Measurements from ENCODE around the gene DHX35.

DHX35 gene

GRCh38 chr20:38962044-38962927 is at the start of gene DHX35:
Gene DHX35 (plus strand): TSS chr20:38962344. CDS start chr20:38962368, 24 bp downstream.
- Histone ChIP-seq H3K27ac (ENCODE audit: low read depth, low read length) (peak within 1 kb of the TSS; percentile 97), H3K4me1 (ENCODE audit: control insufficient read depth, insufficient read depth, low read length) (peaks cover 10% of the 10 kb centered on the region), H3K9me3 (ENCODE audit: control insufficient read depth, insufficient read depth, low read length) (no peaks in the 10 kb centered on the region), H3K36me3 (ENCODE audit: control insufficient read depth, insufficient read depth, low read length) (peaks cover 5% of the 10 kb centered on the region), H3K4me3 (ENCODE audit: low read depth, low read length) (peak within 1 kb of the TSS; percentile 93), H3K9ac (ENCODE audit: low read depth, low read length) (peak within 1 kb of the TSS; percentile 98), H3K27me3 (ENCODE audit: control insufficient read depth, insufficient read depth, low read length) (no peaks in the 10 kb centered on the region)

- Histone ChIP-seq H3K9me3 (ENCODE audit: control insufficient read depth, insufficient read depth, low read length) (no peaks in the 10 kb centered on the region), H3K27ac (ENCODE audit: low read depth, low read length) (no peak overlapping the region), H3K4me3 (ENCODE audit: low read depth, low read length) (no peak overlapping the region), H3K36me3 (ENCODE audit: control insufficient read depth, insufficient read depth, low read length) (no peaks in the 10 kb centered on the region), H3K4me1 (ENCODE audit: control insufficient read depth, insufficient read depth, low read length) (no peaks in the 10 kb centered on the region), H3K27me3 (ENCODE audit: control insufficient read depth, insufficient read depth, low read length) (no peaks in the 10 kb centered on the region), H3K9ac (ENCODE audit: low read depth, low read length) (no peak overlapping the region)
Measured at GRCh38 chr20:38915355-38915754, 46.8 kb upstream of the DHX35 start.

GRCh38 chr20:38917657-38918056 is 44.5 kb upstream of the DHX35 start:
- no peaks in the 10 kb centered on the region for H3K36me3 ChIP-seq (ENCODE audit: control insufficient read depth, insufficient read depth, low read length)
- H3K9me3 ChIP-seq (ENCODE audit: control insufficient read depth, insufficient read depth, low read length): no peaks in the 10 kb centered on the region
- no peak overlapping the region for H3K27ac ChIP-seq (ENCODE audit: low read depth, low read length)
- H3K4me3 ChIP-seq (ENCODE audit: low read depth, low read length): no peak overlapping the region
- H3K4me1 ChIP-seq (ENCODE audit: control insufficient read depth, insufficient read depth, low read length): no peaks in the 10 kb centered on the region
- H3K27me3 ChIP-seq (ENCODE audit: control insufficient read depth, insufficient read depth, low read length): no peaks in the 10 kb centered on the region
- H3K9ac ChIP-seq (ENCODE audit: low read depth, low read length): no peak overlapping the region

GRCh38 chr20:38918172-38918571 is 44.0 kb upstream of the DHX35 start:
- no peaks in the 10 kb centered on the region for H3K36me3 ChIP-seq (ENCODE audit: control insufficient read depth, insufficient read depth, low read length)
- H3K4me3 ChIP-seq (ENCODE audit: low read depth, low read length): no peak overlapping the region
- no peaks in the 10 kb centered on the region for H3K9me3 ChIP-seq (ENCODE audit: control insufficient read depth, insufficient read depth, low read length)
- no peaks in the 10 kb centered on the region for H3K27me3 ChIP-seq (ENCODE audit: control insufficient read depth, insufficient read depth, low read length)
- H3K9ac ChIP-seq (ENCODE audit: low read depth, low read length): no peak overlapping the region
- no peaks in the 10 kb centered on the region for H3K4me1 ChIP-seq (ENCODE audit: control insufficient read depth, insufficient read depth, low read length)
- H3K27ac ChIP-seq (ENCODE audit: low read depth, low read length): no peak overlapping the region

GRCh38 chr20:38919683-38920082 is 42.5 kb upstream of the DHX35 start:
- Histone ChIP-seq H3K4me3 (ENCODE audit: low read depth, low read length) (no peak overlapping the region), H3K27me3 (ENCODE audit: control insufficient read depth, insufficient read depth, low read length) (no peaks in the 10 kb centered on the region), H3K36me3 (ENCODE audit: control insufficient read depth, insufficient read depth, low read length) (no peaks in the 10 kb centered on the region), H3K4me1 (ENCODE audit: control insufficient read depth, insufficient read depth, low read length) (no peaks in the 10 kb centered on the region), H3K27ac (ENCODE audit: low read depth, low read length) (no peak overlapping the region), H3K9ac (ENCODE audit: low read depth, low read length) (no peak overlapping the region), H3K9me3 (ENCODE audit: control insufficient read depth, insufficient read depth, low read length) (no peaks in the 10 kb centered on the region)

- Histone ChIP-seq H3K4me3 (ENCODE audit: low read depth, low read length) (no peak overlapping the region), H3K4me1 (ENCODE audit: control insufficient read depth, insufficient read depth, low read length) (no peaks in the 10 kb centered on the region), H3K9ac (ENCODE audit: low read depth, low read length) (no peak overlapping the region), H3K27me3 (ENCODE audit: control insufficient read depth, insufficient read depth, low read length) (no peaks in the 10 kb centered on the region), H3K9me3 (ENCODE audit: control insufficient read depth, insufficient read depth, low read length) (no peaks in the 10 kb centered on the region), H3K27ac (ENCODE audit: low read depth, low read length) (no peak overlapping the region), H3K36me3 (ENCODE audit: control insufficient read depth, insufficient read depth, low read length) (no peaks in the 10 kb centered on the region)
Measured at GRCh38 chr20:38920411-38920810, 41.7 kb upstream of the DHX35 start.

GRCh38 chr20:38920851-38921250 is 41.3 kb upstream of the DHX35 start:
- Histone ChIP-seq H3K36me3 (ENCODE audit: control insufficient read depth, insufficient read depth, low read length) (no peaks in the 10 kb centered on the region), H3K4me3 (ENCODE audit: low read depth, low read length) (no peak overlapping the region), H3K27ac (ENCODE audit: low read depth, low read length) (no peak overlapping the region), H3K27me3 (ENCODE audit: control insufficient read depth, insufficient read depth, low read length) (no peaks in the 10 kb centered on the region), H3K4me1 (ENCODE audit: control insufficient read depth, insufficient read depth, low read length) (no peaks in the 10 kb centered on the region), H3K9me3 (ENCODE audit: control insufficient read depth, insufficient read depth, low read length) (no peaks in the 10 kb centered on the region), H3K9ac (ENCODE audit: low read depth, low read length) (no peak overlapping the region)

- no peaks in the 10 kb centered on the region for H3K27me3 ChIP-seq (ENCODE audit: control insufficient read depth, insufficient read depth, low read length)
- peaks cover 10% of the 10 kb centered on the region; the same call in 1 of the 2 replicates for H3K36me3 ChIP-seq (ENCODE audit: control insufficient read depth, insufficient read depth, low read length)
- H3K4me1 ChIP-seq (ENCODE audit: control insufficient read depth, insufficient read depth, low read length): peaks cover 10% of the 10 kb centered on the region; the same call in 1 of the 2 replicates
- no peak overlapping the region for H3K9ac ChIP-seq (ENCODE audit: low read depth, low read length)
- H3K4me3 ChIP-seq (ENCODE audit: low read depth, low read length): no peak overlapping the region
- H3K9me3 ChIP-seq (ENCODE audit: control insufficient read depth, insufficient read depth, low read length): no peaks in the 10 kb centered on the region
- no peak overlapping the region for H3K27ac ChIP-seq (ENCODE audit: low read depth, low read length)
Measured at GRCh38 chr20:38924718-38925117, 37.4 kb upstream of the DHX35 start.

- peaks cover 10% of the 10 kb centered on the region; the same call in 1 of the 2 replicates for H3K4me1 ChIP-seq (ENCODE audit: control insufficient read depth, insufficient read depth, low read length)
- no peaks in the 10 kb centered on the region for H3K27me3 ChIP-seq (ENCODE audit: control insufficient read depth, insufficient read depth, low read length)
- no peaks in the 10 kb centered on the region for H3K9me3 ChIP-seq (ENCODE audit: control insufficient read depth, insufficient read depth, low read length)
- H3K9ac ChIP-seq (ENCODE audit: low read depth, low read length): peak within 1 kb of the TSS; percentile 85
- H3K4me3 ChIP-seq (ENCODE audit: low read depth, low read length): peak within 1 kb of the TSS; percentile 96
- peaks cover 16% of the 10 kb centered on the region; the same call in 1 of the 2 replicates for H3K36me3 ChIP-seq (ENCODE audit: control insufficient read depth, insufficient read depth, low read length)
- H3K27ac ChIP-seq (ENCODE audit: low read depth, low read length): peak within 1 kb of the TSS; percentile 70
Measured at GRCh38 chr20:38926142-38926933, 35.8 kb upstream of the DHX35 start, which contains the start of gene FAM83D. Gene FAM83D (plus strand): TSS chr20:38926417. CDS start chr20:38926443, 26 bp downstream.

GRCh38 chr20:38926934-38927616 is 35.1 kb upstream of the DHX35 start:
- Histone ChIP-seq H3K9ac (ENCODE audit: low read depth, low read length) (peak overlapping the region; percentile 85), H3K27me3 (ENCODE audit: control insufficient read depth, insufficient read depth, low read length) (no peaks in the 10 kb centered on the region), H3K27ac (ENCODE audit: low read depth, low read length) (peak overlapping the region; percentile 70), H3K4me1 (ENCODE audit: control insufficient read depth, insufficient read depth, low read length) (peaks cover 10% of the 10 kb centered on the region; the same call in 1 of the 2 replicates), H3K4me3 (ENCODE audit: low read depth, low read length) (peak overlapping the region; percentile 96), H3K9me3 (ENCODE audit: control insufficient read depth, insufficient read depth, low read length) (no peaks in the 10 kb centered on the region), H3K36me3 (ENCODE audit: control insufficient read depth, insufficient read depth, low read length) (peaks cover 16% of the 10 kb centered on the region; the same call in 1 of the 2 replicates)
